ENCODE data around the gene PRORP.

DNA sequence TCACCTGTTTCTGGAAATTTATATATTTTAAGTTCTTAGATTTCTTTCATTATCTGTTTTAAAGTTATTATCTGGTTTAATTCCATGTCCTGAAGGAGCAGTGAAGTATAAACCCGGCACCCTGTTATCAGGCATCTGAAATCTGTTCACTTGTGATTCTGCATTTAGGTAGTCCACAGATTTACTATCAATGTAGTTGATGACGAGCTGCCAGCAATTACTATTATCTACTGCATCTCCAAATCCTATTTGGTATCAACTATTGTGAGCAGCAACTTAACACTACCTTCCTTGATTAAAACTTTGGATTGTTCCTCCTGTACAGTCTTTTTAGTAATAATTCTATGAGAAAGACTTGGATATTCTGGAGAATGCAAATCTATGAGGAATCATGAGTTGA, 36.1 kb downstream of the PRORP start:
- TF ChIP-seq, protein P1, sequence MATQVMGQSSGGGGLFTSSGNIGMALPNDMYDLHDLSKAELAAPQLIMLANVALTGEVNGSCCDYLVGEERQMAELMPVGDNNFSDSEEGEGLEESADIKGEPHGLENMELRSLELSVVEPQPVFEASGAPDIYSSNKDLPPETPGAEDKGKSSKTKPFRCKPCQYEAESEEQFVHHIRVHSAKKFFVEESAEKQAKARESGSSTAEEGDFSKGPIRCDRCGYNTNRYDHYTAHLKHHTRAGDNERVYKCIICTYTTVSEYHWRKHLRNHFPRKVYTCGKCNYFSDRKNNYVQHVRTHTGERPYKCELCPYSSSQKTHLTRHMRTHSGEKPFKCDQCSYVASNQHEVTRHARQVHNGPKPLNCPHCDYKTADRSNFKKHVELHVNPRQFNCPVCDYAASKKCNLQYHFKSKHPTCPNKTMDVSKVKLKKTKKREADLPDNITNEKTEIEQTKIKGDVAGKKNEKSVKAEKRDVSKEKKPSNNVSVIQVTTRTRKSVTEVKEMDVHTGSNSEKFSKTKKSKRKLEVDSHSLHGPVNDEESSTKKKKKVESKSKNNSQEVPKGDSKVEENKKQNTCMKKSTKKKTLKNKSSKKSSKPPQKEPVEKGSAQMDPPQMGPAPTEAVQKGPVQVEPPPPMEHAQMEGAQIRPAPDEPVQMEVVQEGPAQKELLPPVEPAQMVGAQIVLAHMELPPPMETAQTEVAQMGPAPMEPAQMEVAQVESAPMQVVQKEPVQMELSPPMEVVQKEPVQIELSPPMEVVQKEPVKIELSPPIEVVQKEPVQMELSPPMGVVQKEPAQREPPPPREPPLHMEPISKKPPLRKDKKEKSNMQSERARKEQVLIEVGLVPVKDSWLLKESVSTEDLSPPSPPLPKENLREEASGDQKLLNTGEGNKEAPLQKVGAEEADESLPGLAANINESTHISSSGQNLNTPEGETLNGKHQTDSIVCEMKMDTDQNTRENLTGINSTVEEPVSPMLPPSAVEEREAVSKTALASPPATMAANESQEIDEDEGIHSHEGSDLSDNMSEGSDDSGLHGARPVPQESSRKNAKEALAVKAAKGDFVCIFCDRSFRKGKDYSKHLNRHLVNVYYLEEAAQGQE (IDR thresholded peaks at IDR 0.05; ENCODE audit: insufficient read depth in 1 of 2, low read depth in 2 of 2, low read length in 2 of 2): no peak
- TF ChIP-seq SIN3A (IDR thresholded peaks at IDR 0.05; ENCODE audit: borderline replicate concordance, insufficient read depth, low read length): no peak

Data from PFSK-1 (cell line).